ENCODE results near the gene ZFP64.
"Not testable (repeated sequence)": the region's sequence is repeated elsewhere in the genome, so short reads cannot be mapped to it uniquely, and the experiment has no call there.

Gene ZFP64

DNA sequence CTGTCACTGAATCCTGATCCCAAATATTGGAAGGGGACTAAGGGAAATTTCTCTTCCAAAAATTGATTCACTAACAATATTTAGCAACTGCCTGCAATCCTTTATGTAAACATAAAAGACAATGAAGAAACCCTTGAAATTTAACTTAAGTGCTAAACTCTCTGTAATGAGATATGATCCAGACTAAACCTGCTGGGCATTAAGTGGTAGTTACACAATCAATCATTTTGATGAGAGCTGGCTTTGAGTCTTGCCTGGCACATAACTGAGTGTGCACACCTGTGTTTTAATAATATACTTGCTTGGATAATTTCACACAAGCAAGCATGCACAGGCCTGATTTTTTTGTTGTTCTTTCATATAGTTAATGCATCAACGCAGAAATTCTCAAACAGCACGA is 9.8 kb upstream of the ZFP64 start:
- no peak for DNase-seq

DNA sequence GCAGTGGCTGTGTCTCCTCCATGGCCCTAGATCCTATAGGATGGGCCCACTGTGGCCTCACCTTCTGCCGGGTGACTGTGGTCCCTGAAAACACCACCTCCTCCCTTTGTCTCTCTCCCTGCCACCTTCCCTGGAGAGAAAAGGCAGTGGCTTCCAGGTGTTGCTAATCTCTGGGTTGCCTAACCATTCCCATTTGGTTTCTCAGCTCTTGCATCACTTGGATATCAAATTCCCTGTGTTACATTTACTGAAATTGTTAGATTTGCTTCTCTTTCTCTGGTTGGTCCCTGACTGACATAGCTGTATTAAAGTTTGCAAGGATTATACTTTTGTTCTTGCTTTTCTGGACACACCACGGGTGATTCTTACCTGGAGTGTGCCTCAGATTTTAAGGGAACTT is 9.3 kb upstream of the ZFP64 start:
- DNase-seq = no peak

DNA sequence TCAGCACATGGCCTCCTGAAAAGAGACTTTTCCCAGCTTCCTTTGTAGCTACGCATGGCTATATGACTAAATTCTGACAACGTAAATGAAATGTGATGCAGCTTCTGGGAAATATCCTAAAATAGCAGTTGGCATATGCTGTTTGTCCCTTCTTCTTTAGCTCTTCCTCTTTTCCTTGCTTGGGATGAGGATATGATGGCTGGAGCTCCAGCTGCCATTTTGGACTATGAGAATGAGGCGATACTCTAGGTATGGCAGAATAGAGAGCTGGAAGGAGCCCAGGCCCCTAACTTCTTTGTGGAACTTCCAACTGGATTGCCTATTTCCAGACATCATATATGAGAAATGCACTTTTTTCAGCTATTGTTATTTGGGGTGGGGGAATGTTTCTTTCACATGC is 5.3 kb upstream of the ZFP64 start:
- DNase-seq = no peak

DNA sequence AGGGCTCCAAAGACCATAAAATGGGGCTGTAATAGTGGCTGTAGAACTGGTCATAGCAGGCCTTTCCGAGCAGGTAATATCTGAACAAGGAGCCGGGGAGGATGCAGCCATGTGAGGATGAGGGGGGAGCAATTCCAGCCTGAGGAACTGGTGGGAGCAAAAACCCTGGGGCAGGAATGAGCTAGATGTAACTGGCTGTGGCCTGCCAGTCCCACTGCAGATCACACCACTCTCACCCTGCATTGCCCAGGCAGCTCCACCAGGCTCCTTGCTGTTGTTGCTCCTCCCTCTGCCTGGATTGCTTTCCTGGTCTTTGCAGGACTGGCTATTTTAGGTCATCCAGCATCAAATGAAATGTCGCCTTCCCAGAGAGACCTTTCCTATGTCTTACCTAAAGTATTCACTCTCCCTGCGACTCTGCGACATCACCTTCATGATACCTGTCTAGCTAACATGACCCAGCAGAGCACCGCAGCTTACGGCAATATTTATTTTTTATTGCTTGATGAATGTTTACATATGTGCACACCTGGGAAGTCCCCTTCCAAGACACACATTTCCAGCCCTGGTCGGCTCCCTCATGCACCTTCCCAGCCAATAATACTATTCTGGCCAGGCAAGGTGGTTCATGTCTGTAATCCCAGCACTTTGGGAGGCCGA is 2.4 kb upstream of the ZFP64 start:
- DNase-seq = no peak

DNA sequence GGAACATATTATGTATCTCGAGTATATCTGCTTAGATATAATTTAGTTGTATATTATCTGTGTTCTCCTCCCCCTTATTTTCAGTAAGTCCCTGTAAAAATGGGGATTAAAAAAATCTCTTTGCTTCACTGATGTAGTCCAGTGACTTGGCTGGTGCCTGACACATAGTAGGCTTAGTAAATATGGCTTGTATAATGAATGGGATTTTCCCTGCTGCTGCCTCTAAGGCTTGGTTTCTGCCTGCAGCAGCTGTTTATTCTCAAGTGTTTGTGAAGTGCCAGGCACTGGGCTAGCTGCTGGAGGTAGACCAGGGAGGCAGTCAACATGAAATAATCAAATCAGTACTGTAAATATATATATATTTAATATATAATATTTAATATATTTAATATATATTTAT is 1.6 kb upstream of the ZFP64 start:
- no peak for DNase-seq

DNA sequence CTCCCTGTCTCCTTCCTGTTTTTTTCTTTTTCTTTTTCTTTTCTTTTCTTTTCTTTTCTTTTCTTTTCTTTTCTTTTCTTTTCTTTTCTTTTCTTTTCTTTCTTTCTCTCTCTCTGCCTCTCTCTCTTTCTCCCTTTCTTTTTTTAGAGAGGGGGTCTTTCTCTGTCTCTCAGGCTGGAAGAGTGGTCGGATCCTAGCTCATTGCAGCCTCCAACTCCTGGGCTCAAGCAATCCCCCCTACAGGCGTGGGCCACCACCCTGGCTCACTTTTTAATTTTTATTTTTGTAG is 1.1 kb upstream of the ZFP64 start:
- DNase-seq = not testable (repeated sequence)

DNA sequence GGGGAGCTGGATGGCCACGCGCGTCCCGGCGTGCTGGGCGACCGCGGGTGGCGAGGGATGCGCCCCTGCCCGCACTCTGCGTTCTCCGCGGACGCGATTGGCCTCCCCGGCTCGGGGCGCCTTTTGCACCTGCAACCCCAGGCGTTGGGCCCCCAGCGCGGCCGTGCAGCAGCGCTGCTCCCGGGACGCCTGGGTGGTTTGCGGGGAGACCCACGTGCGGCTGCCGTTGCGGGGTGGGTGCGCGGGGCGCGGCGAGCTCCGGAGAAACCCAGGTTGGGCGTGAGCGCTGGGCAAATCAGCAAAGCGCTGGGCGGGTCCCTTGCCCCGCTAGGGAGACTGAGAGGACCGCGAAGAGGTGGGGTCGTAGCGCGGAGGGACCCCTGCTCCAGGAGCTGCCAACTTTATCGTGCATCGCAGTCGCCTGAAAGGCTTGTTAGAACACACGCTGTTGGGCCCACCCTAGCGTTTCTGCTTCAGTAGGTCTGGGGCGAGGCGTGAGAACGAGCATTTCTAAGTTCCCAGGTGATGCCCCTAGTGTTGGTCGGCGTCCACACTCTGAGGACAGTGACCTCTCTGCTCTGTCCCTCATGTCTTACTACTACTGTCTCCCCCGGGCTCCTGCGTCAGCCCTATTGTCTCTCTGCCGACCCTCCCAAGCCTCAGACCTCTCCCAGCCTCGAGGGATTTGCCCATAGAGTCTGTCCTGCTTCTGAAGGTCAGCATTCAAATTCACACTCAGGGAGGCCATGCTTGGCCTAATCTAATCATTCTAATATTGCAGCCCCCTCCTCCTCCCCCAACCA is 538 bp upstream of the ZFP64 start:
- DNase-seq = peak; percentile 84

DNA sequence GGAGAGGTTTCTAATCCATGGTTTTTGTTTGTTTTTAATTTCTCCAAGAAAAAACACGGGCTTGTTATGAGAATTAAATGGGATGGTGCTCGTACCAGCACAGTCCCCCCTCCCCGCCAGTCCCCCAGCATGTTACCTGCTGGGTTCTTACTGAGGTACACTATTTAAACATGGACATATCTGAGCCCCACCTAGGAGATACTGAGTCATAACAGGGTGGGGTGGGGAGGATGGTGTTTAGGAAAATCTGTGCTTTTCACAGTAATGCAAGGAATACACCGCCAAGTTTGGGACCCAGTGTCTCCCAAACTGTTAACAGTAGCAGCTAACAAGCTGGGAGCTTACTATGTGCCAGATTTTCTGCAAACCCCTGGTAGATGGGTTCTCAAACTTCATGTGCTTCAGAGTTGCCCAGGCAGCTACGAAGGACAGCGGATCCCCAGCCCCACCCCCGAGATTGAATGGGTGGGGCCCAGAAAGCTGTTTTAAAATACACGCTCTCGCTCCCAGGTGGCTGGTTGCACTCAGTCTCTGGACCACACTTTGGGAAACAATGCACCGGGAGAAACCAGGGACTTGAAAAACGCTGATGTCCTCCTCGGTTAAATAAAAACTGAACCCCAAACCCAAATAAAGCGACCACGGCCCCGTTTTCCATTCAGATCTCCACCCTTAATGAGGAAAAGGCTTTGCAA is 995 bp downstream of the ZFP64 start:
- peak; percentile 60 for DNase-seq

DNA sequence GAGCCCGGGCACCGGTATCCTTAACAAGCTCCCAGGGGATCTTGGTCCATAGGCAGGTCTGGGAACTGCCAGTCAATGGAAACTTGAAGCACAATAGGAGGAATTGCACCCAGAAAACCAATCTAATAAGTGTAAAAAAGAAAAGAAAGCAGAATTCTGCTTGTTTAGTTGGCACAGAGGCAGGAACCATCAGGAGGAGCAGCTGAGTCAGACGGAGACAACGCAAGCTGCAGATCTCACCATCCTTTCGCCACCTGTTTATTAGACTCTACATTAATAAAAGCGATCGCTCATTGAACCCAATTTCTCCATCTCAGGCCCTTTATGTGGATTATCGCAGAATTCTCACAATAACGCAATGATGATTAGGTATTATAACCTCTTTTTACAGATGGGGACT is 9.8 kb downstream of the ZFP64 start:
- DNase-seq = no peak

DNA sequence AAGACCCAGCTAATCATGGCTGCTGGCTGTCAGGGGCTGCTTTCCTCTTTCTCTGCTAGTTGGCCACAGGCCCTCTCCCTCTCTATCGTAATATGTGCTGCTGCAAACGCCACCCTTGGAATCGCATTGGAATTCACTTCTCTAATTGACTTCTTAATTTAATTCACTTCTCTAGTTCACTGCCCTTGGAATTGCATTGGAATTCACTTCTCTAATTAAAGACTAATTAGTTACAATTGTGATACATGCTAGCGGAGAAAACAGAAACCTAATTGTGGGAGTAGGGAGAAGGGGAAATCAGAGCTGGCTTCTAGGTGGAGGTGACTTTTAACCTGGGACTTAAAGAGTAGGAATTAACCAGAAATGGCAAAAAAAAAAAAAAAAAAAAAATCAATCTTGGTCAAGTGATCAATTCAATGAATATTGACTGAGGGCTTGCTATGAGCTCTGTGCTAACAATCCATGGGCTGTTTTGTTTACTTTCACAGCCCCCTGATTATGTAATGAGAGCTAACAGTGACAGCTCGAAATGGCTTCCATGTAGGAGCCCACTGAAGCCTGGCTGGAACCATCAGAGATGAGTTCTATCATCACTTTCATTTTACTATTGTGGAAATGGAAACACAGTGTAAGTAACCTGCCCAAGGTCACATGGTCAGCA is 11.3 kb downstream of the ZFP64 start:
- no peak for DNase-seq

DNA sequence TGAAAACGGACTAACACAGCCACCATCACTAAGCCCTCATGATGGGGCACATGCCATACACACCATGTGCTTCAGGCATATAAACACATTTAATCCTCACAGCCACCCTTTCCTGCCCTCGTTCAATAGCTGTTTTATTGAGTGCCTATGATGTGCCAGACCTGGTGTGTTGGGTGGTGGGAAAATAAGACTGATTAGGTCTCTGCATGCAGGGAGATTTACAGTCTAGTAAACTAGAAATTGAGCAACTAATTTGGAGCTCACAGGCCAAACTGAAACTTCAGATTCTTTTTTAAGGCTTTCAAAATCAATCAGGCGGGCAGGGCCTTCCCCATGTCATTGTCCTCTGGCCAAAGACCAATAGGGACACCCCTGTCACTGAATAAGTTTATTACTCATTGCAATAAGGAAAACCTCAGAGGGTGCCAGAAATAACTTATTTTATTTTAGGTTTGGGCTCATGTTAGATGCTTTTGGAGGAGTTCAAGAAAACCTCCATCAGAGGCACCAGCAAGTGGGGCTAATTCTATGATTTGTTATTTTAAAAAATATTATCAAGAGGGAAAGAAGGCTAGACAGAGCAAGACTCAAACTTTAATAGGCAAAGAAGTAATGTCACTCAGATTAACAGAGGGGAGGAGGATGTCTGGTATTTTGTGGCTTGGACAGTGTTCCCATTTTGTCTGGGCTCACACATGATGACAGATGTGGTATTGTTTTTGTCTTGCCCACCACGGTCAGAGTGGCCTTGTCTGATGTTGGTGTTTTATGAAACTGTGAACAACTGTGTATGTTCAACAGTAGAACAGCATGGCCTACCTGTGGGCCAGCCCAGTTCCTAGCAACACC is 12.0 kb downstream of the ZFP64 start:
- DNase-seq = no peak

DNA sequence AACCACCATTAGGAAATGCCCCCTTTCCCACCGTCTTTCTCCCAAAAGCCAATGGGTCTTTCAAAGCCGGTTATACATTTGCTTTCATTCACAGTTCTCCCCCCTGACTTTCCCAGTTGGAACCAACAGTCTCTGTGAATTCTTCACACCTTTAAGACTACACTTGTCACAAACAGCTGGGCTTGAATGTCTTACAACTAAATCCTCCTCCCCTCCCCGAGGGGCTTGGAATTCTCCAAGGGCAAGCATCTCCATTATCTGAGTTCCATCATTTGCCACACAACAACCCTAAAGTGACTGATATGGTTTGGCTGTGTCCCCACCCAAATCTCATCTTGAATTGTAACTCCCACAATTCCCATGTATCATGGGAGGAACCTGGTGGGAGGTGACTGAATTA is 12.9 kb downstream of the ZFP64 start:
- no peak for DNase-seq

DNA sequence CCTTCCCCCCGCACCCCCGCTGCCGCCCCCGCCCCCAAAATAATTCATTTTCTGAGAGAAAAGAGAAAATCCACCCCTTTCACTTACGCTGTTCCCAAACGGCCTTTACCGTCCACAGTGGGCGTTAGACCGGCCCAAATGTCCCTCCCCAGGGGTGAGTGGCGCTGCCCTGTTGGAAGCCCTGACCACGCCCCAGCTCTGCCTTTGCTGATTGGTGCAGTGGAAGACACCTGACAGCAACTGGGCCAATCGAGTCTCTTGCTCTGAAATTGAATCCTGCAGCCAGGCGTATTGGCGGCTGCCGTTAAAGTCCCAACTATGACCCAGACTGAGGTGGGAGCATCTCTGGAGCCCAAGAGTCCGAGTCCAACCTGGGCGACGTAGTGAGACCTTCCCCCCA is 15.7 kb downstream of the ZFP64 start:
- DNase-seq = no peak

DNA sequence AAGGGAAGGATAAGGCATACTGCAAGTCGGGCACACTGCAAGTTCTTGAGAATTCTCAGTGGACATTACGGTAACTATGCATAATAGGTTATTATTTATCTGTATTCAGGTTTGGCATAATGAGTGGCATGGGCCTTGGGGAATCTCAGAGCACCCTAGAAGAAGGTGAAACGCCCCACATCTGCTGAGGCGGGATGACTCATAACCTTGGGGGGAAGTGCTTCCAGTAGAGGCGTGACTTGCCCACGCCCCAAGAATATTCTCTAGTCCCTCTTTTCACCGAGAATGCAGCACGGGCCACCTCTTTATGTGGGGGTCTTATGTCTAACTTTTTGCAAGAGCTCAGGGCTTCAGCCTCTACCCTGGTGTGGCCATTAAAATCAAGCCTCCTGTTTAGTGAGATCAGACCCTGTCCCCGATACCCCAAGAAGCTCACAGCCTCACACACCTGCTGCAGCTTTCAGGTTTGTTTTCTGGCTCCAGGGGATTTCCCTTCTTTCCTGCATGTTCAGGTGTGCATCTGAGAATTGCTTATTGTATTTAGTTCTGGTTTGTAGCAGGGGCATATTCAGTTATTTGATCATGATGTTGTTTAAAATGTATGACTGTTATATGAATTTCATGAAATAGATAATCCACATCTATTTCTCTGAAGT is 19.1 kb downstream of the ZFP64 start:
- DNase-seq = no peak

DNA sequence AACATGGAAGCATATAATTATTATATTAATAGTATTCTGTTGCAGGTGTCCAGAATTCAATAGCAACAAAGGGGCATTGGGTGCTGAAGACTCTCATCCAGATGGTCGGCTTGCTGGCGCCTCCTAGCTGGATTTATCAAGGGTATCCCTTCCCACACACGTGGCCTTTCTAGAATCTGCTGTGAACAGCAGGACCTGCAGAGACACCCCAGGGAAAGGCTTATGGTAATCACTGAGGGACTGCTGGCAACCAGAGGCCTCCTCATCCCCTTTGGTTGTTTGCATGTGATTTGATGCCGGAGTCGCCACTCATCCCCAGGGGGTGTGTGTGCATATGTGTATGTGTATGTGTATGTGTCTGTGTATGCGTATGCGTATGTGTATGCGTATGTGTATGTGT is 20.6 kb downstream of the ZFP64 start:
- DNase-seq = no peak

DNA sequence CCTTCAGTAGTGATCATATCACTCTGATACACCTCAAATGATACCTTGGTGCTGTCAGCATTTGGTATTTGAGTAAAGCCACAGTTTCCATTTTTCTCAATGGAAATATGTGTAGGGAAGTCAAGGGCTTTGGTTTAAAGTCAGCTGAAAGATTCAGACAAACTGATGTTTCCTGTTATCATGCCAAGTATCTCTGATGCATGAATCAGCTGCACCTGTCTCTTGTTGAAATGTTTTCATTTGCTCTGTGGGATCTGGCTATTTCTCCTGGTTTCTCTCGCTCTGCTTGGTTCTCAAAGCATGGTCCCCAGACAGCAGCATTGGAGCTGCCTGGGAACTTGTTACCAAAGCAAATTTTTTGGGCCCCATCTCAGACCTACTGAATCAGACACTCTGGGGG is 23.5 kb downstream of the ZFP64 start:
- no peak for DNase-seq

DNA sequence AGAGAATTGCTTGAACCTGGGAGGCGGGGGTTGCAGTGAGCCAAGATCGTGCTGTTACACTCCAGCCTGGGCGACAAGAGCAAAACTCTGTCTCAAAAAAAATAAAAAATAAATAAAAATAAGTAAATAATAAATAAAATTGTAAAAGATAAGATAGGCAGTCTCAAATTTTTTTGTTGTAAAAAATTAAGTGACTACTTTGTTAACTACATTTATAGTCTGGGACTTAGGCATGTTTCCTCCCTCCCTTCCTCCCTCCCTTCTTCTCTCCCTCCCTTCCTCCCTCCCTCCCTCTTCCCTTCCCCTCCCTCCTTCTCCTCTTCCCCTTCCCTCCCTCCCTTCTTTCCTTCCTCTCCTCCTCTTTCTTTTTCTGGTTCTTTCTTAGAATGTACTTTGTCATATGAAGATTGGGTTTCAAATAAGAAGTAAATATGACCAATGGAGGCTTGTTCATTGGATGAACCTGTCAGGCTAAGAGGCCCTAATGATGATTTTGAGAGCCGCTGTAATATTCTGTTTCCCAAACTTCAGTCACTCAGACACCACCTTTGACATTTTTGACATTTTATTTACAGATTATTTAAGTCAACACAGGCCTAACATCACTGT is 24.2 kb downstream of the ZFP64 start:
- no peak for DNase-seq

DNA sequence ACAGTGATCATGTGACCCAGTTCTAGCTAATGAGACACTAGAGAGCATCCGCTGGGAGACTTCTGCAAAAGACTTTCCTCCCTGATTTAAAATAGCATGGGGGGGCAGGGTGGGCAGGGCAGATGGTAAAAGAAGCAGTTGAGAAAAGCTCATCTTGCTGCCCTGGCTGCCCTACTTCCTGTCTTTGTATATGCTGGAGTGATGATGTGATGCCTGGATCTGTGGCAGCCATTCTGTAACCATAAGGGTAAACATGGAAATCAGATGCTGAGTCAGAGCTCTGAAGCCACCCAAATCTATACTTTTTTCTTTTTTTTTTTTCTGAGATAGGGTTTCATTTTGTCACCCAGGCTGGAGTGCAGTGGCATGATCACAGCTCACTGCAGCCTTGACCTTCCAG is 25.4 kb downstream of the ZFP64 start:
- DNase-seq = no peak

DNA sequence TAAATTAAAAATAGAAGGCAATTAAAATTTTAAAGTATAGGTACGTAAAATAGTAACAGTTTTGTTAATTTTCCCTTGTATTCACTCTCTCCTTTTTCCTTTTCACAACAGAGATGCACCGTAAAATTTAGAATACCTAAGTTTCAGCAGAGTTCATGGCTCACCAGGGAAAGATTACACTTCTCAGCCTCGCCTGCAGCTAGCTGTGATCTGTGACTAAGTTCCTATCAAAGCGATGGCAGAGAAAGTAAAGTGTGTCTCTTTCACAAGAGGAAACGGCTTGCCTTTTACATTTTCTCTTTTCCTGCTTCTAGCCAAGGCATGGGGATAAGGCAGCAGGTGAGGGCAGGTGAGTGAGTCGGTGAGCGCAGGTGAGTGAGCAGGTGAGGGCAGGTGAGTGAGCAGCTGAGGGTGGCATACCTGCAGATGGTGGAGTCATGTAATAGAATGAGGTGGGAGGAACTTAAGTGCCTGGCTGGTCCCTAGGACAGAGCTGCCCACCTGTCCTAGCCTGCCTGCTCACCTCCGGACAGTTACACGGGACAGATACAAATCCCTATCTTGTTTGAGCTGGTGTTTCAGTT is 30.9 kb downstream of the ZFP64 start:
- no peak for DNase-seq

DNA sequence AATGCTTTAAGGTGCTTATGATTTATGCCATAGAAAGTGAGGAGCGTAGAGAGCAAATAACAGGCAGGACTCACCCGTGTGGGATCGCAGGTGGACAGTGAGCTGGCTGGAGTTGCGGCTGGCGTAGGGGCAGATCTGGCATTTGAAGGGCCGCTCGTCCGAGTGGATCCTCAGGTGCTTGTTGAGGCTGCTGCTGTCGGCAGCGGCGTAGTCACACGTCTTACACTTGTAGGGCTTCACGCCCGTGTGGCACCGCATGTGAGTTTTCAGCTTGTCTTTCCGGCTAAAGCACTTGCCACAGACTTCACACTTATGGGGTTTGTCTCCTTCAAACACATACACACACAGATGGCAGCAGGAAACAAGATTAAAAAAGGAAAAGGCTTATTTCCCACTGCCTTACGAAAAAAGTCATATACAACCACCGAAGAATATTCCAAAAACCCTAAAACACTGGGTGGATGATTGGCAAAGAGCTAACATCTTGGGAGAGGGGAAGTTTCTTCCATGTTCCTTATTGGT is 31.5 kb downstream of the ZFP64 start:
- no peak for DNase-seq

DNA sequence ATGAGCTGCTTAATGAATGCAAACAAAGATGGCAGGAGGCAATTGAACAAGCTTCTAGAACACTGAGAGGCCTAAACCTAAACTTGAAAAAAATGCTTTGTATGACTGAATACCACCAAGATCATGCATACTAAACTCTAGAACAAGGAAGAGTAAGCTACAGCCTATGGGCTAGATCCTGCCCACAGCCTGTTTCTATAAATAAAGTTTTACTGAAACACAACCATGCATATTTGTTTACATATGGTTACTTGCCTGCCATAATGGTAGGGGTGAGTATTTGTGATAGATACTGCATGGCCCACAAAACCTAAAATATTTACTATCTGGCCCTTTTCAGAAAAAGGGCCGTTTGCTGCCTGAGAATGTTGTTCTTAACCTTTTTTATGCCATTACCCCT is 37.0 kb downstream of the ZFP64 start:
- no peak for DNase-seq

All from islet precursor cell (in vitro differentiated cells).